Globus pallidus (tissue), 1 donor: ENCODE data around the gene RABEPK.
"Not testable (repeated sequence)": the region's sequence is repeated elsewhere in the genome, so short reads cannot be mapped to it uniquely, and the experiment has no call there.

ENCODE experiments used
- DNase-seq: peaks from one replicate; pipeline ENCODE4 v3.0.0-alpha.2; 2015; ENCODE audit warnings: low spot score

The RABEPK gene

GRCh38 chr9:125194466-125194865 is 5.9 kb upstream of the RABEPK start:
- not testable (repeated sequence) for DNase-seq

- DNase-seq: not testable (repeated sequence)
Observed at GRCh38 chr9:125195591-125195990, 4.8 kb upstream of the RABEPK start.

GRCh38 chr9:125202846-125203618 is 2.7 kb downstream of the RABEPK start:
- no peak for DNase-seq

- no peak for DNase-seq
Observed at GRCh38 chr9:125204477-125204876, 4.1 kb downstream of the RABEPK start.

GRCh38 chr9:125214186-125214585 is 13.8 kb downstream of the RABEPK start:
- DNase-seq: no peak

GRCh38 chr9:125218621-125219020 is 18.3 kb downstream of the RABEPK start:
- no peak for DNase-seq

- not testable (repeated sequence) for DNase-seq
Observed at GRCh38 chr9:125224858-125225257, 24.5 kb downstream of the RABEPK start.

GRCh38 chr9:125227761-125228160 is 27.4 kb downstream of the RABEPK start:
- peak; percentile 34 for DNase-seq

GRCh38 chr9:125233678-125234077 is 33.3 kb downstream of the RABEPK start:
- DNase-seq: no peak

- DNase-seq: not testable (repeated sequence)
Observed at GRCh38 chr9:125234099-125234498, 33.8 kb downstream of the RABEPK start.

GRCh38 chr9:125235804-125236519 is 35.6 kb downstream of the RABEPK start:
- DNase-seq: no peak

GRCh38 chr9:125236520-125237159 is 36.3 kb downstream of the RABEPK start:
- DNase-seq: not testable (repeated sequence)

GRCh38 chr9:125238127-125238914 is 38.0 kb downstream of the RABEPK start:
- no peak for DNase-seq

- DNase-seq: no peak
Observed at GRCh38 chr9:125238915-125239446, 38.6 kb downstream of the RABEPK start.

GRCh38 chr9:125239631-125240597 is 39.6 kb downstream of the RABEPK start:
- no peak for DNase-seq

- DNase-seq: no peak
Observed at GRCh38 chr9:125240649-125240999, 40.3 kb downstream of the RABEPK start.

GRCh38 chr9:125241000-125241862 is 40.9 kb downstream of the RABEPK start, which contains the start of gene HSPA5:
Gene HSPA5, minus strand, starts transcription at chr9:125241343. Its CDS starts 217 bp downstream, at chr9:125241126.
- peak; percentile 99 for DNase-seq

GRCh38 chr9:125241863-125242739 is 41.8 kb downstream of the RABEPK start:
- no peak for DNase-seq
